Measurements from ENCODE around the gene CNBP.

- TF ChIP-seq BACH1 (IDR thresholded peaks at IDR 0.05; ENCODE audit: borderline replicate concordance) (no peak), CBX3 (IDR thresholded peaks at IDR 0.05; ENCODE audit: borderline replicate concordance, low read depth) (no peak), RCOR1 (conservative IDR thresholded peaks at IDR 0.05; ENCODE audit: low read depth, low read length) (no peak), CTCF (IDR thresholded peaks at IDR 0.05 in 2 of 3, conservative IDR thresholded peaks at IDR 0.05 in 1 of 3; ENCODE audit: control insufficient read depth in 2 of 3, extremely low read depth in 1 of 3, insufficient read depth in 1 of 3, low read depth in 3 of 3, low read length in 3 of 3) (no peak), JUND (IDR thresholded peaks at IDR 0.05; ENCODE audit: low read depth, low read length) (no peak), EZH2 (IDR thresholded peaks at IDR 0.05; ENCODE audit: borderline replicate concordance, control insufficient read depth, low read depth, low read length) (no peak), POLR2AphosphoS5 (IDR thresholded peaks at IDR 0.05; ENCODE audit: low read length) (no peak)
Measured at GRCh38 chr3:129118745-129119144, 65.0 kb downstream of the CNBP start.

Data from GM12878 (cell line).